A673 (cell line): Measurements from ENCODE around the gene GALNT2.

ENCODE experiments used
- EZH2 ChIP-seq: fragments of 200-600 bp; sonication (generic); IDR thresholded peaks from 2 replicates; pipeline ENCODE4 v1.6.1; 2017; ENCODE audit warnings: borderline replicate concordance, low read depth, mild to moderate bottlenecking, mixed read lengths, antibody characterized with exemption, low read length; ENCODE audit not compliant: poor library complexity, severe bottlenecking
- TF ChIP-seq, protein P1 (sequence below): fragments of 300-800, 200-600 bp; sonication (generic); conservative IDR thresholded peaks from 2 replicates; pipeline ENCODE4 v1.5.1; 2017; ENCODE audit warnings: low read depth, mild to moderate bottlenecking, antibody characterized with exemption, low read length, moderate library complexity, mixed read lengths

- TF ChIP-seq, protein P1, sequence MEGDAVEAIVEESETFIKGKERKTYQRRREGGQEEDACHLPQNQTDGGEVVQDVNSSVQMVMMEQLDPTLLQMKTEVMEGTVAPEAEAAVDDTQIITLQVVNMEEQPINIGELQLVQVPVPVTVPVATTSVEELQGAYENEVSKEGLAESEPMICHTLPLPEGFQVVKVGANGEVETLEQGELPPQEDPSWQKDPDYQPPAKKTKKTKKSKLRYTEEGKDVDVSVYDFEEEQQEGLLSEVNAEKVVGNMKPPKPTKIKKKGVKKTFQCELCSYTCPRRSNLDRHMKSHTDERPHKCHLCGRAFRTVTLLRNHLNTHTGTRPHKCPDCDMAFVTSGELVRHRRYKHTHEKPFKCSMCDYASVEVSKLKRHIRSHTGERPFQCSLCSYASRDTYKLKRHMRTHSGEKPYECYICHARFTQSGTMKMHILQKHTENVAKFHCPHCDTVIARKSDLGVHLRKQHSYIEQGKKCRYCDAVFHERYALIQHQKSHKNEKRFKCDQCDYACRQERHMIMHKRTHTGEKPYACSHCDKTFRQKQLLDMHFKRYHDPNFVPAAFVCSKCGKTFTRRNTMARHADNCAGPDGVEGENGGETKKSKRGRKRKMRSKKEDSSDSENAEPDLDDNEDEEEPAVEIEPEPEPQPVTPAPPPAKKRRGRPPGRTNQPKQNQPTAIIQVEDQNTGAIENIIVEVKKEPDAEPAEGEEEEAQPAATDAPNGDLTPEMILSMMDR = no peak
- TF ChIP-seq EZH2 = no peak
These were observed 129.0 kb downstream of the GALNT2 start for GRCh38 chr1:230196077-230196476.
